ENCODE results near the gene OSTF1. TPM values are rescaled to one million over a fixed set of nuclear protein-coding genes. Genes with fewer than 3 reads are reported as not detected.
A peak's percentile ranks its signal among the peaks of the same experiment; 100 is the strongest.

The OSTF1 gene
- 10 to 100 TPM; 57.4 to 85.7 TPM for total RNA-seq

GRCh38 chr9:75087824-75088645 lies at the start of gene OSTF1, which contains the start of gene NMRK1:
Gene OSTF1 (plus strand): TSS chr9:75088514. CDS start chr9:75088693, 179 bp downstream.
Gene NMRK1 (minus strand): TSS chr9:75088155. CDS start chr9:75083115, 5,040 bp downstream.
- H3K4me1 ChIP-seq: peaks cover 15% of the 10 kb centered on the region
- H3K36me3 ChIP-seq: no peaks in the 10 kb centered on the region
- peak within 1 kb of the TSS; percentile 99 for H3K27ac ChIP-seq
- peak within 1 kb of the TSS; percentile 95 to 98 for H3K9ac ChIP-seq (ENCODE audit: low read depth in 2 of 2, low read length in 2 of 2)
- TF ChIP-seq, protein P1, sequence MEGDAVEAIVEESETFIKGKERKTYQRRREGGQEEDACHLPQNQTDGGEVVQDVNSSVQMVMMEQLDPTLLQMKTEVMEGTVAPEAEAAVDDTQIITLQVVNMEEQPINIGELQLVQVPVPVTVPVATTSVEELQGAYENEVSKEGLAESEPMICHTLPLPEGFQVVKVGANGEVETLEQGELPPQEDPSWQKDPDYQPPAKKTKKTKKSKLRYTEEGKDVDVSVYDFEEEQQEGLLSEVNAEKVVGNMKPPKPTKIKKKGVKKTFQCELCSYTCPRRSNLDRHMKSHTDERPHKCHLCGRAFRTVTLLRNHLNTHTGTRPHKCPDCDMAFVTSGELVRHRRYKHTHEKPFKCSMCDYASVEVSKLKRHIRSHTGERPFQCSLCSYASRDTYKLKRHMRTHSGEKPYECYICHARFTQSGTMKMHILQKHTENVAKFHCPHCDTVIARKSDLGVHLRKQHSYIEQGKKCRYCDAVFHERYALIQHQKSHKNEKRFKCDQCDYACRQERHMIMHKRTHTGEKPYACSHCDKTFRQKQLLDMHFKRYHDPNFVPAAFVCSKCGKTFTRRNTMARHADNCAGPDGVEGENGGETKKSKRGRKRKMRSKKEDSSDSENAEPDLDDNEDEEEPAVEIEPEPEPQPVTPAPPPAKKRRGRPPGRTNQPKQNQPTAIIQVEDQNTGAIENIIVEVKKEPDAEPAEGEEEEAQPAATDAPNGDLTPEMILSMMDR (IDR thresholded peaks at IDR 0.05): no peak
- no peaks in the 10 kb centered on the region for H3K27me3 ChIP-seq
- intact Hi-C loops (cut with DNase I): no loop called here
- no peaks in the 10 kb centered on the region for H3K9me3 ChIP-seq
- H3K4me3 ChIP-seq: peak within 1 kb of the TSS; percentile 91
- DNase-seq: peak; percentile 93

DNA sequence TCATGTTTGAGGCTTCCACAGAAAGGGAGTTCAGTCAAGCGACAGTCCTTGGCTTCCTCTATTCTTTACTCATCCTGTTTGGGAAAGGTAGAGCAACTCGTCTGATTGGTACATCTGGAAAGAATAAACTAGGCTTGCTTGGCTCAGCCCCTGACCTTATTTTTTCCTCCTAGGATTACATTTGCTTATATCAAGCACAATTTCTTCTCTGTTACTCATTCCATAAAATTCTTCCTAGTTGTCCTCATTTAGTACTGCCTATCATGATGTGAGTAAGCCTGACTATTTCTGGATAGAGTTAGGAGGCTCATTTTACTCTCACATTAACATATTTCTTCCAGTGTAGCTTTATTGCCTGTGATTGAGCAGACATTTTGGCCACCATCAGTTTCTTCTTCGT lies 49.3 kb upstream of the OSTF1 start:
- TF ChIP-seq, protein P1 (IDR thresholded peaks at IDR 0.05): no peak
- no peak overlapping the region for H3K27ac ChIP-seq
- H3K4me1 ChIP-seq: no peaks in the 10 kb centered on the region
- no peak for DNase-seq
- no peak overlapping the region for H3K9ac ChIP-seq (ENCODE audit: low read depth in 2 of 2, low read length in 2 of 2)
- H3K36me3 ChIP-seq: no peaks in the 10 kb centered on the region
- no peak overlapping the region for H3K4me3 ChIP-seq
- intact Hi-C loops (cut with DNase I): no loop called here
- H3K27me3 ChIP-seq: no peaks in the 10 kb centered on the region
- H3K9me3 ChIP-seq: no peaks in the 10 kb centered on the region

- TF ChIP-seq, protein P1 (IDR thresholded peaks at IDR 0.05): no peak
- DNase-seq: no peak
- no peaks in the 10 kb centered on the region for H3K27me3 ChIP-seq
- no peaks in the 10 kb centered on the region for H3K36me3 ChIP-seq
- intact Hi-C loops (cut with DNase I): no loop called here
- H3K9me3 ChIP-seq: no peaks in the 10 kb centered on the region
- H3K4me1 ChIP-seq: no peaks in the 10 kb centered on the region
- H3K4me3 ChIP-seq: no peak overlapping the region
- no peak overlapping the region for H3K27ac ChIP-seq
- no peak overlapping the region for H3K9ac ChIP-seq (ENCODE audit: low read depth in 2 of 2, low read length in 2 of 2)
Measured at GRCh38 chr9:75039801-75040200, 48.5 kb upstream of the OSTF1 start.

- Histone ChIP-seq H3K27me3 (no peaks in the 10 kb centered on the region), H3K27ac (no peak overlapping the region), H3K4me1 (no peaks in the 10 kb centered on the region), H3K36me3 (no peaks in the 10 kb centered on the region), H3K9me3 (no peaks in the 10 kb centered on the region), H3K4me3 (no peak overlapping the region), H3K9ac (ENCODE audit: low read depth in 2 of 2, low read length in 2 of 2) (no peak overlapping the region)
- TF ChIP-seq, protein P1 (IDR thresholded peaks at IDR 0.05): no peak
- no peak for DNase-seq
- intact Hi-C loops (cut with DNase I): no loop called here
Measured at GRCh38 chr9:75041041-75041440, 47.3 kb upstream of the OSTF1 start.

GRCh38 chr9:75046725-75047345 lies 41.5 kb upstream of the OSTF1 start:
- intact Hi-C loops (cut with DNase I): no loop called here
- no peak overlapping the region for H3K27ac ChIP-seq
- H3K9ac ChIP-seq (ENCODE audit: low read depth in 2 of 2, low read length in 2 of 2): no peak overlapping the region
- TF ChIP-seq, protein P1 (IDR thresholded peaks at IDR 0.05): no peak
- no peak for DNase-seq
- no peaks in the 10 kb centered on the region for H3K36me3 ChIP-seq
- H3K27me3 ChIP-seq: no peaks in the 10 kb centered on the region
- no peaks in the 10 kb centered on the region for H3K4me1 ChIP-seq
- no peak overlapping the region for H3K4me3 ChIP-seq
- H3K9me3 ChIP-seq: no peaks in the 10 kb centered on the region

Measured in colonic mucosa (tissue), 4 donors.